Astrocyte (in vitro differentiated cells and primary cell): Measurements from ENCODE around the gene KIF23. TPM values are rescaled to one million over a fixed set of nuclear protein-coding genes. Genes with fewer than 3 reads are reported as not detected.

Experiments
- DNase-seq: peaks from one replicate; pipeline ENCODE4 v3.0.0-alpha.2; 2010; ENCODE audit warnings: low read depth
- FAIRE-seq: peaks from 2 replicates; lab custom pipeline; 2011; peaks lifted over from hg19 to GRCh38; lab: Jason Lieb, UNC
- H2AFZ ChIP-seq: 2 replicates; pipeline ENCODE4 v1.6.0; 2012; ENCODE audit warnings: low read depth, low read length, inconsistent platforms
- H3K27ac ChIP-seq: 2 replicates; pipeline ENCODE4 v1.5.1; 2011; ENCODE audit warnings: low read depth, low read length, inconsistent platforms
- H3K27me3 ChIP-seq: 2 replicates; pipeline ENCODE4 v1.6.0; 2011; ENCODE audit warnings: low read length, inconsistent platforms; ENCODE audit not compliant: insufficient read depth
- H3K36me3 ChIP-seq: 2 replicates; pipeline ENCODE4 v1.5.1; 2011; ENCODE audit warnings: low read length, inconsistent platforms; ENCODE audit not compliant: insufficient read depth
- H3K4me1 ChIP-seq: 2 replicates; pipeline ENCODE4 v1.5.1; 2011; ENCODE audit warnings: low read length, inconsistent platforms; ENCODE audit not compliant: insufficient read depth
- H3K4me2 ChIP-seq: 2 replicates; pipeline ENCODE4 v1.6.0; 2012; ENCODE audit warnings: low read length, inconsistent platforms
- H3K4me3 ChIP-seq: 2 replicates; pipeline ENCODE4 v1.5.1; 2011; ENCODE audit warnings: low read depth, mild to moderate bottlenecking, low read length, inconsistent platforms; ENCODE audit not compliant: insufficient read depth
- H3K79me2 ChIP-seq: 2 replicates; pipeline ENCODE4 v1.6.0; 2012; ENCODE audit warnings: mild to moderate bottlenecking, low read length, inconsistent platforms; ENCODE audit not compliant: insufficient read depth
- H3K9ac ChIP-seq: 2 replicates; pipeline ENCODE4 v1.6.0; 2012; ENCODE audit warnings: mild to moderate bottlenecking, low read length, inconsistent platforms
- H3K9me3 ChIP-seq: 2 replicates; pipeline ENCODE4 v1.5.1; 2012; ENCODE audit warnings: low read depth, mild to moderate bottlenecking, low read length, inconsistent platforms; ENCODE audit not compliant: insufficient read depth
- H4K20me1 ChIP-seq: 2 replicates; pipeline ENCODE4 v1.6.0; 2012; ENCODE audit warnings: low read length, inconsistent platforms; ENCODE audit not compliant: insufficient read depth
- H3K27ac Mint-ChIP-seq: one replicate; pipeline ENCODE4 v1.8.0; 2021; ENCODE audit warnings: mild to moderate bottlenecking, mixed read lengths; ENCODE audit not compliant: unreplicated experiment
- H3K27me3 Mint-ChIP-seq: one replicate; pipeline ENCODE4 v1.8.0; 2021; ENCODE audit warnings: low read depth, mixed read lengths; ENCODE audit not compliant: unreplicated experiment
- H3K36me3 Mint-ChIP-seq: one replicate; pipeline ENCODE4 v1.8.0; 2021; ENCODE audit warnings: low read depth, mixed read lengths; ENCODE audit not compliant: unreplicated experiment
- H3K4me1 Mint-ChIP-seq: one replicate; pipeline ENCODE4 v1.8.0; 2021; ENCODE audit warnings: low read depth, mixed read lengths; ENCODE audit not compliant: unreplicated experiment
- H3K4me3 Mint-ChIP-seq: one replicate; pipeline ENCODE4 v1.8.0; 2021; ENCODE audit warnings: mild to moderate bottlenecking, moderate library complexity, mixed read lengths; ENCODE audit not compliant: unreplicated experiment
- H3K9me3 Mint-ChIP-seq: one replicate; pipeline ENCODE4 v1.8.0; 2021; ENCODE audit warnings: mild to moderate bottlenecking, mixed read lengths; ENCODE audit not compliant: unreplicated experiment
- CTCF ChIP-seq: IDR thresholded peaks from 2 replicates; pipeline ENCODE4 v1.5.1; 2011; ENCODE audit warnings: low read depth, mild to moderate bottlenecking, inconsistent platforms, low read length, moderate library complexity; ENCODE audit not compliant: insufficient read depth
- EZH2 ChIP-seq: IDR thresholded peaks from 2 replicates; pipeline ENCODE4 v1.6.1; 2012; ENCODE audit warnings: mild to moderate bottlenecking, low read length, inconsistent platforms; ENCODE audit not compliant: insufficient read depth
- total RNA-seq: library from RNA; stranded (reverse); gene quantifications from 2 replicates; pipeline ENCODE4 v1.2.1, GENCODE V29; 2021

Gene KIF23
- total RNA-seq, 1 donor from 2014 or later: 11.8 TPM

GRCh38 chr15:69439623-69440022 is 25.5 kb downstream of the KIF23 start:
- no peak for FAIRE-seq

DNA sequence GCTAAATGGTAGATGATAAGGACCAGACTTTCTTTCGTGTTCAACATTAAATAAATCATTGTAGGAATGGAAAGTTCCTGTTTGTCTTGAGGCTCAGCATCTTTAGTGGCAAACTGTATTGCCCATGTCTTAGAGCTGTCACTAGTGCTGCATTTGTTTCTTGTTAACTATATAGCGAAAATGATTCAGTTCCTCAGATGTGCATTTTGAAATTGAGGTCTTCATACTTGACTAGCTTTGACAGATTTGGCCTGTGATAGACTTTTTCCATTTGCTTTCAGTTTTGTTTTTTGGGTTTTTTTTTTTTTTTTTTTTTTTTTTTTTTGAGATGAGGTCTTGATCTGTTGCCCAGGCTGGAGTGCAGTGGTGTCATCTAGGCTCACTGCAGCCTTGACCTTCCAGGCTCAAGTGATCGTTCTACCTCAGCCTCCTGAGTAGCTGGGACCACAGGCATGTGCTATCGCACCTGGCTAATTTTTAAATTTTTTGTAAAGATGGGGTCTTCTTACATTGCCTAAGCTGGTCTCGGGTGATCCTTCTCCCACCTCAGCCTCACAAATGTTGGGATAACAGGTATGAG is 29.0 kb downstream of the KIF23 start:
- Histone ChIP-seq H3K27me3 (no peaks in the 10 kb centered on the region), H3K4me1 (no peaks in the 10 kb centered on the region), H2AFZ (no peak overlapping the region), H3K4me2 (no peak overlapping the region), H3K27ac (no peak overlapping the region), H3K4me3 (no peak overlapping the region), H3K9ac (no peak overlapping the region), H4K20me1 (no peaks in the 10 kb centered on the region), H3K79me2 (peaks cover 3% of the 10 kb centered on the region), H3K36me3 (peaks cover 46% of the 10 kb centered on the region), H3K9me3 (no peaks in the 10 kb centered on the region)
- Mint-ChIP-seq H3K36me3 (peaks cover 3% of the 10 kb centered on the region), H3K9me3 (no peaks in the 10 kb centered on the region), H3K27me3 (no peaks in the 10 kb centered on the region), H3K27ac (no peak overlapping the region), H3K4me1 (no peaks in the 10 kb centered on the region), H3K4me3 (no peak overlapping the region)
- TF ChIP-seq EZH2 (no peak), CTCF (no peak)
- FAIRE-seq (no peak), DNase-seq (no peak)

More at GRCh38 chr15:69439623-69440022, 25.5 kb downstream of the KIF23 start:
- no peak overlapping the region for H2AFZ ChIP-seq
- H3K9ac ChIP-seq: no peak overlapping the region
- peaks cover 41% of the 10 kb centered on the region for H3K36me3 ChIP-seq
- Mint-ChIP-seq H3K27ac (no peak overlapping the region), H3K27me3 (no peaks in the 10 kb centered on the region), H3K4me3 (no peak overlapping the region), H3K9me3 (no peaks in the 10 kb centered on the region), H3K36me3 (peaks cover 8% of the 10 kb centered on the region), H3K4me1 (no peaks in the 10 kb centered on the region)
- H3K4me2 ChIP-seq: no peak overlapping the region
- H3K4me1 ChIP-seq: no peaks in the 10 kb centered on the region
- H3K27me3 ChIP-seq: no peaks in the 10 kb centered on the region
- H3K4me3 ChIP-seq: no peak overlapping the region
- peaks cover 5% of the 10 kb centered on the region for H3K79me2 ChIP-seq
- no peaks in the 10 kb centered on the region for H4K20me1 ChIP-seq
- H3K27ac ChIP-seq: no peak overlapping the region
- no peak for DNase-seq
- H3K9me3 ChIP-seq: no peaks in the 10 kb centered on the region
- TF ChIP-seq CTCF: no peak
- TF ChIP-seq EZH2: no peak

GRCh38 chr15:69444686-69445085 is 30.5 kb downstream of the KIF23 start:
- Mint-ChIP-seq H3K27me3 (no peaks in the 10 kb centered on the region), H3K9me3 (no peaks in the 10 kb centered on the region), H3K27ac (no peak overlapping the region), H3K36me3 (peaks cover 2% of the 10 kb centered on the region), H3K4me1 (no peaks in the 10 kb centered on the region), H3K4me3 (no peak overlapping the region)
- Histone ChIP-seq H3K4me1 (no peaks in the 10 kb centered on the region), H3K27ac (no peak overlapping the region), H3K79me2 (peaks cover 3% of the 10 kb centered on the region), H3K4me3 (no peak overlapping the region), H3K36me3 (peaks cover 40% of the 10 kb centered on the region), H4K20me1 (no peaks in the 10 kb centered on the region), H3K4me2 (no peak overlapping the region), H2AFZ (no peak overlapping the region), H3K9me3 (no peaks in the 10 kb centered on the region), H3K9ac (no peak overlapping the region), H3K27me3 (no peaks in the 10 kb centered on the region)
- no peak for DNase-seq
- TF ChIP-seq CTCF (no peak), EZH2 (no peak)
- no peak for FAIRE-seq
